HG03196 (cell line): Measurements from ENCODE around the gene DYTN.

Experiments
- ATAC-seq: cut with Tn5 transposase; IDR thresholded peaks from one replicate; pipeline ENCODE4 v1.9.1; 2021; ENCODE audit not compliant: unreplicated experiment

DYTN gene

DNA sequence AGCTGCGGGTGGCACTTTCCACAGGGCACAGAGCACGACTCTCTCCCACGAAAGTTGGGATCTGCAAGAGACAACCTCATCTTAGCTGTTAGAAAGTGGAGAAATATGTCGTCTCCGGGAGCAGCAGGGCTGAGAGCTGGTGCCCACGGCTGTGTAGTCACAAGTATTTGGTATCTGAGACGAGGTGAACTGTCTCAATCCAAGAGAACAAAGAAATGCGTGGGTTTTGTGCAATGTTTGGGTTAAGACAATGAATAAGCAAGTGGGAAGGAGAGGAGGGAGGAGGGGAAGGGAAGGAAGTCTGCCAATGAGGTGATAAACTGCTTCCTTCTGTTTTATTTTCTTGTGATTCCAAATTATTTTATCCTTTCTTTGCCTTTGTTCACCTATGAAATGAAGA lies 18.0 kb downstream of the DYTN start:
- ATAC-seq = no peak

DNA sequence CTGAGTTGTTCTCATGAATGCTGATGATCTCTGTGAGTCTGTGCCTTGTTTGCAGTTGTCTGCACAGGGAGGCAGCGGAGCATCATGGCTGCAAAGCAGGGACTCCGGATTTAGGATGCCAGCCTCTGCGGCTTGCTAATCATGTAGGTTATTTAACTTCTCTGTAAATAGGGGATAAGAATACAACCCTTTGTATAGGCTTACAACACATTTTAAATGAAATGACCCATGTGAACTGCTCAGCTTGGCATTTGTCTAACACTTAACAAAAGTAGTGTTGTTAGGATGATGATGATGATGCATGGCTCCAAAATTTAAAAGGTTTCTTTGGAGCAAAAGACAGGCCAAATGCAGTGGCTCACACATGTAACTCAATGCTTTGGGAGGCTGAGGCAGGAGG lies 19.4 kb downstream of the DYTN start:
- ATAC-seq = no peak

DNA sequence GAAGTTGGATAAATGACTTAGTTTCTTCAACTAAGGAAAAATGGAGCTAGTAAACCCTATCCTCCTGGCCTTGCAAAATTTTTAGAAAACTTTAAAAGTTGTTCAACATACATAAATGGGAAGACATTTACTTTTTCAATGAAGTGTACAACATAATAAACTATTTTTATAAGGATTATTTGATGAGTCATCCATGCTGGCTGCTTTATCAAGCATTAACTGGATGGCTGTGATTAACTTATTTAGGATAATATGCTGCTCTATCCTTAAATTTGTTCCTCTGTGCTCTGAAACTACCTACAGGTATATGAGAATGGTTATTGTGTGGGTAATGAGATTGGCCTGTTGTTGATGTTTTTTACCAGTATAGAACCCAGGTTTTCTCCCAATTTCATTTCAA lies 21.3 kb downstream of the DYTN start:
- ATAC-seq = no peak

DNA sequence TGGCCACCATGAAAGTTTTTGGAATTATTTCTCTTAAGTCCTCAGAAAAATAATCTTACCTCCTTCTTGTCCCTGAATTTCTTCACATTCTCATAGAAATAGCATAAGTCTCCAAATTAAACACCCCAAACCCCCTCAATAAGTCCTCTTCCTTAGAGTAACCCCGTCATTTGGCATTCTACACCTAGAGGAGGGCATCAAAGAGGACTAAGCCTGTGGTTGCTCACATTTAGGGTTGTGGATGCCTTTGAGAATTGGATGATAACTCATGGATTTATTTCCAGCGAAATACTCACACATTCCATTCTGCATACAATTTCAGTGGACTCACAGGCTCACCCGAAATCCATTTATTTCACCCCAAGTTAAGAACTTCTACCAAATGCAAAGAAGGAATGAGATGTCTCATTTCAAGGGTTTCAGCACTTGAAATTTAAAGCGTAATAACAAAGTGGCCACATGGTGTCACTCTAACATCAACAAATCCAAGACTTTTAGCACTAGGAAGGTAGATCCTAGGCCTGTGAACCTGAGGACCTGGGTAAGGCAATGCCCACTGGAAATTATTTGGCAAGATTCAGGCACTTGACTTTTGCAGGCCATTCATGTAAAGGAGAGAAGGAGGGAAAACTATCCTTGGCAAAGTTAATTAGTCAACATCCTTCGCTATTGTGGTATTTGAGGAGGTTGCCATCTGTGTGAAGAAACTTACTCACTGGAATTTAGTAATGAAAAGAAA lies 24.6 kb downstream of the DYTN start:
- ATAC-seq = no peak

DNA sequence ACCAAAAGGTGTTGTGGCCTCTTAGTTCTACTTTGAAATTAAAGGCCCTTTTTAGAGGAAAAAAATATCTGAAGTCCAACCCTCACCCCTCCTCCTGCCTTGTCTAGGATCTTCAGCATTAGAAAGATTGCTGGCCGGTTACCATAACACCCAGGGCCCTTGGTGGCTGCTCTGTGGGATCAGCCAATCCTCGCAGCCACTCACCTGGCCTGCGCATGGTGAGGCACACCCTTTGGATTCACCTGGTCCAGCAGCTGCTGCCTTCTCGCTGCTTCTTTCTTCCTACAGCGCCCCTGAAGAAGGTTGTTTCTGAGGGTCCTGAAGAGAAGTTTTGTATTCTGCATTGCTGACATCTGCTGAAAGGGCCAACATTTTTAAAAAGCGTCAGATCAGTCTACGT lies 25.2 kb downstream of the DYTN start:
- no peak for ATAC-seq

DNA sequence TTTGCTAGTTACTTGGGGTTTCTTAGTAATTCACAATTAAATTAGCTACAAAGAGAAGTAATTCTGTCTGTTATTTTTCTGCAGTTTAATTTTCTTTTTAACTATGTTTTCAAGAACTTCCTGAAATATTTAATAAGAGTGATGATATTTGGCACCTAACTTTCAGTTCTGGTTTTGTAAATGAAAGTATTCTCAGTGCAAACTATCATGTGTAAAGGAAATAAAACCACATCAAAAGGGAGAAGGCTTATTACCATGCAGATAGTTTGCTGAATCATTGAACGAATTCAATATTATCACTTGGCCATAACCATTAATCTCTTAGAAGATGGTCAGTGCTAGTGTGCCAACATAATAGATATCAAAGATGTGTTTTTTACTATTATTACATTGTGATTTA lies 29.2 kb downstream of the DYTN start:
- ATAC-seq = no peak

DNA sequence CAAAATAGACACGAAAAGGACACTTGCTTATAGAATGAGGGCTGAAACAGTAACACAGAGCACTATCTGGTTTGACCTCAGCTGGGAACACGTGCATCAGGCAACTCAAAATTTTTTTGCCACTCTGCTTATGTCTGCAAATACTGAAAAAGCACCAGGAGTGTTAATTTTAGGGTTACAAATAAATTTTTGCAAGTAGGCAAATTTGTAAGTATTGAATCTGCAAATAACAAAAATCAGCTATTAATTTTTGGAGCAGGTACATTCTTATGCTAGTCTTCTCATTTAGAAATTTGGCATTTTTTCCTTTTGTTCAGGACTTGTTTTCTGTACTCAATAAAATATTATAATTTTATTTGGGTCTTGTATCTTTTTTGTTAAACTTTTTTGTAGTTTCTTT lies 29.7 kb downstream of the DYTN start:
- no peak for ATAC-seq

DNA sequence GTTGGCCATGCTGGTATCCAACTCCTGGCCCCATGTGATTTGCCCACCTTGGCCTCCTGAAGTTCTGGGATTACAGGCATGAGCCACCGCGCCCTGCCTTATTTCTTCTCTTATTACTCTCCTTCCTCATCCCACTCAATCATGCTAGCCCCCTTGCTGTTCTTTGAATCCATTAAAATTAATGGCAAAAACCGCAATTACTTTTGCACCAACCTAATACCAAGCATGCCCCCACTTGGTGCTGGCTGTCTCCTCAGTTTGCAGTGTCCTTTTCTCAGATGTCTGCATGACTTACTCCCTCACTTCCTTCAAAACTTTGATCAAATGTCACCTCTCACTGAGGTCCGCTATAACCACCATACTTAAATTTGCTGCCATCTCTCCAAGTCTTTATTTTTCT lies 34.6 kb downstream of the DYTN start:
- no peak for ATAC-seq

DNA sequence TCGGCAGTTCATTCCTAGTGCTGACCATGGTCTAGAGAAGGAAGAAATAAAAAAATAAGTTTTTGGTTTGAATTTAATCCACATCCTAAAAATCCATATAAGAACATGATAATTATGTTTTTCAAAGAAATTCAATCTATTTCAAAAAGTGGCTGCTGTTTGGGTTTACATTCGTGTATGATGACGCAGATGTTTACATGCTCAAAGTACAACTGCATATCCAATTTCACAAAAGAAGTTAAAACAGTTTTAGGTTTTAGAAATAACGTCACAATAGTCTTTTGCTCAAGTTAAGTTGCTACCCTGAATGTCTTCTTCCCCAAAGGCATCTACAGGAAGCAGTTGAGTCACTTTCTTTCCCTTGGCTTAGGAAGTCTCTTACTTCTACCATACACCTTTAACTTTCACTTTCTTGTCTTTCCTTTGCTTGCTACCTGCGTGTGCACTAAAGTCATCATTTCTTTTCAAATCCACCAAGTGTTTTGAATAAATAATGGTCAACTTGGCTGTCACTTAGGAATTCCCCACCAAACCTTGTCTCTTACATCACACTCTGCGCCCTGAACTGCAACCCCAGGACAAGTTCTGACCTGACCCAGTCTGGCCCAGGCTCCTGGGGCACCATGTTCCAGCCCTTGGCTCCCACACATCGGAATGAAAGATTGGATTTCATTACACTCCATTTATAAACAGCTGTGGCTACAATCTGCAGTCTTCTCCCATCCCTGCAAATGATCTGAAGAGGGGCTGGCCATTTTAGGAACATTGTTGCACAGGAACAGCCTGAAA lies 47.5 kb downstream of the DYTN start:
- no peak for ATAC-seq

DNA sequence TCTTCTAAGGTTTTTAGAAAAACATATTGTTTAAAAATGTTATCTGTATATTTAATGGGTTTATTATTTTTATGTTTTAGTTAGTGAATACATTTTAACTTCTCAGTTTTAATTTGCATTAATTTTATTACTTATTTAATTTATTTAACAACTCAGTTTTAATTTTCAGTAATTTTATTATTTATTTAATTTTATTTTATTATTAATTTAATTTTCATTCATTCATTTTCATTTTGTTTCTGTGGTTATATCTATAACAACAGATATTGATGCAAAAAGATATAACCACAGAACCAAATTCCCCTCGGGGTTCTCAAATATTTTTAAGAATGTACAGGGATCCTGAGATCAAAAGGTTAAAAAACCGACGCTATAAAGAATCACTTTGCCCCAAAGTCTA lies 52.9 kb downstream of the DYTN start:
- no peak for ATAC-seq

DNA sequence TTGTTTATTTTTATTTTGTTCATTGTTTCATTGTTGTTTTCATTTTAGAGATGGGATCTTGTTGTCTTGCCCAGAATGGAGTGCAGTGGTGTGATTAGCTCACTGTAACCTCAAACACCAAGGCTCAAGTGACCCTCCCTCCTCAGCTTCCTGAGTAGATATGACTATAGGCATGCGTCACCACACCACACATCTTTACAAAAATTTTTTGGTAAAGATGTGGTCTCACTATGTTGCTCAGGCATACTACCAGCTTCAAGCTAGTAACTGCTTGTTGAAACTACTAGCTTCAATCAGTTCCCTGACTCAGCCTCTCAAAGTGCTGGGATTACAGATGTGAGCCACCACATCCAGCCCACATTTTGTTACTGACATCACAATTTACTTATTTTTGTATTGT lies 61.1 kb downstream of the DYTN start:
- ATAC-seq = no peak

DNA sequence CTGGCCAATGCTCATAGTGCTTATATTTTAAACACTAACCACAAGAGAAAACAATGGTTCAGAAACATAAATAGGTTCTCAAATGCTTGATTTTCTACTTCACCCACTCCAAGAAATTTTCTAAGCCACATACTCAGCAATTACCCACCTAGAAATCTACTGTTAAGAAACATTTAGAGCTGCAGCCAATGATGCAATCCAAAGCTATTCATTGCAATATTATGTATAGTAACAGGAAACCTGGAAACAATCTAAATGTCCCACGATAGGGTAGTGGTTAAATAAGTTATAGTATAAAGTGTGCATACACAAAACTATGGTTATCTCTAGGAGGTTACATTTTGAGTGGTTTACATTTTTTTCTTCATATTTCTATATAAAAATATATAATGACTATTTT lies 70.2 kb downstream of the DYTN start:
- ATAC-seq = no peak

DNA sequence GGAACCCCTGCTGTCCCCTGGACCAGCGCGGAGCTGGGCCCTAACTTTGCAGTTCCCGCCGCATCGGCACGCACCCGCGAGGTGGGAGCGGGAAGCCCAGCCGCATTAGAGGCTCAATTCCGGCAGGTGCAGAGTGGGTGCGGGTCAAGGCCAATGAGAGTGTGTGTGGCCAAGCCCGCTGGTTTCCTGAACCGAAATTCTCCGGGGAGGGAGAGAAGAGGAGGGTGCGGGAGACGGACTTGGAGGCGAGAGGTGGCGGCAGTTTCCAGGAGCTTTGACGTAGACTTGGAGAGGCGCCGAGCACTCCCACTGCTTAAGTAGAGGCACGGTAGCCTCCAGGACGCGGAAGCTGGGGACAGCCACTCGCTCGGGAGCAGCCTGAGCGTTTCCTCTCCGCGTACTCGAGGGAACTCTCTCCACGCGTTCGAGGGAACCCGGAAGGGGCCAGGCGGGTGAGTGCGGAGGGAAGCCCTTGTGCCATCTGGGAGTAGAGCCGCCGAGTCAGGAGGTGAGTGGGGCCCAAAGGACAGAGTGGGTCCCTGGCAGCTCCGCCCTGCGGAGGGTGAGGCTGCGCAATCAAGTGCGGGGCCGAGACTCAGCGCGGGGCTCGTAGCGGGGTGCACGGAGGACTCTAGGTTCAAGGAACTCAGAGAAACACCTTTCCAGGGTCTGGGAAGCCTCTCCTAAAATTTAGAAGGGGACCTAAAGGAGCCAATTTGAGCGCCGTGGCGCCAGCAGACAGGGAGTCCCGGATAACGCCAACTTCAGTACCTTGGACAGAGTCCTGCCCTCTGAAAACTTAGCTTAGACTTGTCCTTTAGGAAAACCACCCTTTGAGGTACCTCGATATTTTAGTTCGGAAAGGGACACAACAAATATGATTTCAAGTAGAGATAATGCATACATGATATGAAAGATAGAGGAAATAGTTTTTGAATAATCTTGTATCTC lies 75.8 kb downstream of the DYTN start, which contains the start of gene FAM237A:
Gene FAM237A (plus strand): TSS at position 413 of the 951 bp plus-strand sequence. CDS start 1,750 bp downstream, outside the sequence.
- ATAC-seq = no peak

DNA sequence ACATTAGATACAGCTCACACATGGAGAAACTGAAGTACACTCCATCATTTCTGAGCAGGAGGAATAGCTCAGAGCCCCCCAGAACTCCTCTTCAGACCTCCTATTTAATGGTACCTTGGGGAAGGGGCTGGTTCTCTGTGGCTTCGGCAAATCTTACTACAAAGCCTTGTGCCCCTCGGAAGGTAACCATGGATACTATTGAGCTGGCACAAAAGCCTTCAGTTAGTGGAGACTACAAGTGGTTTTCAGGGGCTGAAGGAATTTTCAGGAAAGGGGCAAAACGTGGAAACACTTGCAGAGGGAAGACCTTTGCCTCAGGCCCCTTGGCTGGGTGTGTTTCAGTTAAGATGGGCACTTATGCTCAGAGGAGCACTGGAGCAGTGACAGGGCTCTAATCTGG lies 77.0 kb downstream of the DYTN start:
- no peak for ATAC-seq

DNA sequence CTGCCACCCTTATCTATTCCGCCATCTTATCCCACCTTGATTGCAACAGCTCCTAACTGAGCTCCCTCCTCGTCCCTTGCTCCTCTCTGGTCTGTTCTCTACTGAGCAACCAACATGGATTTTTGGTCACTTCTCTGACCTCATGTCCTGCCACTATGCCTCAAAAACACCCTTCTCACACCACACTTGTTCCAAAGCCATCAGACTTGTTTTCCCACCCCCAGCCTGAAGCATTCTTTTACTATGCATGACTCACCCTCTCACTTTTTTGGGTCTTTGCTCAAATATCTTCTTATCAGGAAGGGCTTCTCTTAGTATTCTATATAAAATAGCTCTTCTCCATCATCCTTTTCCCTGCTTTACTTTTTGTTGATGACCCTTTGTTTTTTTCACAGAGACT lies 78.6 kb downstream of the DYTN start:
- ATAC-seq = no peak

DNA sequence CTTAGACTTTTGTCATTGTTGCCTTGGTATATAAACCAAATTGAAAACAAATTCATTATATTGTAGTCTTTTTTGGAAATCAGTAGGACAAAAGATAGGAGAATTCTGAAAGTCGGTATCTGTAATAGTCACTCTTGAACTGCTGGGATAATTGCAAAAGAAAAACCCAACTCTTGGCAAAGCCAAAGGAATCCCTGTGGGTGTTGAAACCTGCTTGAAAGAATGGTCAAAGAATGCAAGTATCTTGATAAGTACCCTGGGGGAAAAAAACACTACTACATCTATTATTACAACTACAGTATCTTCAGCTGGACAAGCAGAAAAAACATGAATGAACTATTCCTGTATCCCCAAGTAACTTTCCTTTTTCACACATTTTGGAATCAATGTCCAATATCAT lies 83.2 kb downstream of the DYTN start:
- no peak for ATAC-seq

DNA sequence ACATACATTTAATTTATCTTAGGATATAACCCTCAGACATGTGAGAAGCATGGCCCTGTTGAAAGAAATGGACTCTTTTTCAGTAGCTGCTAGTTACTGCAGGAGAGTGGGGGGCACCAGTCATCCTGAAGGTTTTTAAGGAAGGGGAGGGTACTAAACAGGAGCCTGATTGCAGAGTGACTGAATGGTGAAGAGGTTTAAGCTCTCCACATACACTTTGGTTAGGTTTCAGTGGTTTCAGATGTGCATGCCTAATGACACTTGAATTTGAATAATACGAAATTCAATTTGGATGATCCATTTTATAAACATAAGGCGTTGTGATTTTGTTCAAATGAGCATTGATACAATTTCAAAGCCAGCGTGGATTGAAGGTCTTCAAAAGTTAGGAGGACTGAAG lies 86.9 kb downstream of the DYTN start:
- no peak for ATAC-seq

DNA sequence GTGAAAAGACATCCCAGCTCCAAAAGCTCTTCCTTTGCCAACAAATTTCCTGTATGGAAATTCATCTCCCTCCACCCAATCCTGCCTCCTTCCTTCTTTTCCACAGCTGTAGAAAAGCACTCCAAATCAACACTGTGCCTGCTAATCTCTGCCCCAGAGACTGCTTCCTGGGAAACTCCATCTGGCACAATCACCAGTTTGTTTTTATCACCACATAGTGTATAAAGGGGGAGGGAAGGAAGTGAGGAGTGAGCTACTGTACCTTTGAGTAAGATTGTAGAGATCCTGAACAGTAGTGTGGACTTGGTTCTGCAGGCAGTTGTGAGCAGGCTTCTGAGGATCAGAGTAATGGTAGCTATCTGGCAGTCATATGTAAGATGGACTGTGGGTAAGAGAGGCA lies 90.6 kb downstream of the DYTN start:
- ATAC-seq = no peak

DNA sequence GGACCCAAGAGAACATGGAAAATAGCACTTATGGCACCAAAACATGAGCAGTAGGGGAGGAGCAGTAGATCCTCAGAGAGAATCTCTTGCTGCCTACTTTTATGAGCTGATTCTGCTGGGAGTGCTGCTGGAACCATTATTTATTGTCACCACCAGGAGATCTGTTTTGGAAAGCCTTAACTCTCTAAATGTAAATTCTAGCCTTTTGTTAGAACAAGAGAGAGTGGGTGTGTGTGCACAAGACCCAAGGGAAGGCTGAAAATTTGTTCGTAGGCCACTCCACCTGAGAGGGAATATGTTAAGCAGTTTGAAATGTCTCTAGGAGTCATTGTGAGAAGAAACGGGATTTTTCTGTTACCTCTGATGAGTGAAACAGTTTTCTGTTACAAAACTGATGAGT lies 92.1 kb downstream of the DYTN start:
- no peak for ATAC-seq

DNA sequence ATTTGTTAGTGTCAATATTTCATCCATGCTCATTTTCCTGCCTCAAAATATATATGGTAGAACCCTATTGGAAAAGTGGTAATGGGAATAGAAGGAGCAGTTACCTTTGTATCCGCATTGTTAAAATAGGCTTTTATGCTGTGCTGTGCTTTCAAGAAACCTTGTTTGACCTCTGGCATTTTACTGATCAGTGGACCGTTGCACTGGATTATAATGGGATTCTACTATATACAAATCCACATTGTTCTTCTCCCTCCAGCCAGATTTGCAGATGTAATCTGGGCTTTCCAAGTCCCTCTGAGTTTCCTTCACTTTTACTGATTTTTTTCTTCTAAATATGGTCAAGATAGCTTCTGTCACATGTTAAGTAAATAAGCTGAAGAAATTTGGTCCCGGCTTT lies 99.2 kb downstream of the DYTN start:
- ATAC-seq = no peak

DNA sequence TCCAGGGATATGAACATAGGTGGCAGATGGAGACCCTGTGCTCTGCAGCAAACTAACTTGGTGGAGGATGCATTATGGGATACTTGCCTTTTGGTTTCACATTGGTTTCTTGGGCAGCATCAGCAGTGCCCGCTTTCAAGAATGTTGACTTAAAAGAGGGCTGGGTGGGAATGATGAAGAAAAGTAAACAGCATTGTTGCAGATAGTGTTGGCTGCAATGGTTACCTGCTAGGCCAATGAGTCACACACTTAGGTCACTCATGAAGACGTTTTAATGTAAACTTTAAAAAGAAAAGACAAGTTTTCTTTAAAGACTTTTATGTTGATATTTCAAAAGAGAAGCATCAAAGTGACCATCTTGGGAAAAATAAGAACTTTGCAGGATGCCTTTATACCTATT lies 102.0 kb downstream of the DYTN start:
- ATAC-seq = no peak
